ENCODE measurements around the gene CPD.
"Not testable (repeated sequence)": the region's sequence is repeated elsewhere in the genome, so short reads cannot be mapped to it uniquely, and the experiment has no call there.

CPD gene

DNA sequence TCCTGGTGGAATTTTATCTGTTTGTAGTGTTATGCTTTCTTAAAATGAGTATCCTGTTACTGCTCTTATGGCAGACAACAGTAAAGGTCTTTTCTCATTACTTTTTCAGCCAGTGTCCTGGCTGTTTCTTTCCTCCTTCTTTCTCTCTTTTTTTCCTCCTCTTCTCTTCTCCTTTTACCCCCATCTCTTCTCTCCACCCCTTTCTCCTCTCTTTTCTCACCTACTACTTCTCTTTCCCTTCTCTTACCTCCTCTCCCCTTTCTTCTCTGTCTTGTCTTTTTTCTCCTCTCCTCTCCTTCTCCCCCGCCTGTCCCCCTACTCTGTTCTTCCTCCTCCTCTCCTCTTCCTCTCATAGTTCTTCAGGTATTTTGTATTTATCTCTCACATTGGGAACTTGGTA lies 48.9 kb downstream of the CPD start:
- DNase-seq (ENCODE audit: low read depth in 3 of 3): no peak

DNA sequence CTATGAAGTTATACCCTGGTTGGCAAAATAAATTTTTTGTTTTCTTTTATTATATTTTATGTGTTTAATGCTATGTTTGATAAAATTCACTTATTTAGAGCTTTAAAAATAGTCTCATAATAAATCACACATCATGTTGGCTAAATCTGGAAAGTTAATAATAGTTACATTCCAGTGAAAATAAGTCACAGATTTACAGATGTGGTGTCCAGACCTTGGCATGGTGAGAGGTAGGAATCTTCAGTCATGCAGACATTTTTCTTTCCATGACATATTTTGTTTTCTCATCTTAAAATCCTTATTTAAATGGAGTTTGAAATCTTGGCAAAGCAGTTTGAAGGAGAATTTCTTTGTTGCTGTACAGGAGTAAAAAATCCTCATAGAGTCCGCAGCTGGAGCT lies 50.4 kb downstream of the CPD start:
- no peak for DNase-seq (ENCODE audit: low read depth in 3 of 3)

DNA sequence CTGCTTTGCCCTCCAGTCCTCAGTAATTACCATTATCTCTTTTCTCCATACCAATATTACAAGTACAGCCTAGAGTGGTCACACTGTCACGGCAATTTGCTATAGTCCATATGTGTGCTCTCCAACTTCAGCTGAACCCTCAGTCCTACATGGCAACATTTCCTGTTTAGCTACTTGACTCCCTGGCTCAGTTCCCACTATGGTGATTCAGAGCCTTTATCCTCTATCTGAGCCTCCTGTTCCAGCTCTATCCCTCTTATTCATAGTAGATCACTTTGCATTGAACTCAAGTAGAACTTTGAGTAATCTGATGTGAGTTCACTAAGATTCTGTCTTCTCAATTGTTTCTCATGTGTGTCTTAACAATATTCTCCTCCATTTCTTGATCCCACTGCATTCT lies 54.8 kb downstream of the CPD start:
- DNase-seq (ENCODE audit: low read depth in 3 of 3): no peak

DNA sequence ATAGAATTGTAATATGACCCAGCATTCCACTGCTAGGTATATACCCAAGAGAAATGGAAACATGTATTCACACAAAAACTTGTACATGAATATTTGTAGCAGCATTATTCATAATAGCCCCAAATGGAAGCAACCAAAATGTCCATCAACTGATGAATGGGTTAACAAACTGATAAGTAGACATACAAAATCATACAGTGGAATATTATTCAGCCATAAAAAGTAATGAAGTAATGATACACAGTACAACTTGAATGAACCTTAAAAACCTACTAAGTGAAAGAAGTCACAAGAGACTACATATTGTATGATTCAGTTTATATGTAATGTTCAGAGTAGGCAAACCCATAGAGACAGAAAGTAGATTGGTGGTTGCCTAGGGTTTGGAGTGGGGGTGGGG lies 58.0 kb downstream of the CPD start:
- DNase-seq (ENCODE audit: low read depth in 3 of 3): no peak

DNA sequence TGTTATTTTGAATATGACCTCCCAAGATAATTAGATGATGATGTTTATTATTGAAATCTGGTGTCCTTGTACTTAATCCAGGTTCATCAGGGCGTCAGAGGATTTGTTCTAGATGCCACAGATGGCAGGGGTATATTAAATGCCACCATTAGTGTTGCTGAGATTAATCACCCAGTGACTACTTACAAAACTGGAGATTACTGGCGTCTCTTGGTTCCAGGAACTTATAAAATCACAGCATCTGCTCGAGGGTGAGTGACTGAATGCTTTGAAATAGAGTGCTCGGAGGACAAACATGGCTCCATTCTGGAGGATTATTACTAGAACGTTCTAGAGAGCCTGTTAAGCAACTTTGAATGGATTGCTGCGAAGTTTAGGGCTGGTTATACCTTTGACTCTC lies 65.0 kb downstream of the CPD start:
- no peak for DNase-seq (ENCODE audit: low read depth in 3 of 3)

DNA sequence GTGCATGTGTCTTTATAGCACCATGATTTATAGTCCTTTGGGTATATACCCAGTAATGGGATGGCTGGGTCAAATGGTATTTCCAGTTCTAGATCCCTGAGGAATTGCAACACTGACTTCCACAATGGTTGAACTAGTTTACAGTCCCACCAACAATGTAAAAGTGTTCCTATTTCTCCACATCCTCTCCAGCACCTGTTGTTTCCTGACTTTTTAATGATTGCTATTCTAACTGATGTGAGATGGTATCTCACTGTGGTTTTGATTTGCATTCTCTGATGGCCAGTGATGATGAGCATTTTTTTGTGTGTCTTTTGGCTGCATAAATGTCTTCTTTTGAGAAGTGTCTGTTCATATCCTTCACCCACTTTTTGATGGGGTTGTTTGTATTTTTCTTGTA lies 67.9 kb downstream of the CPD start:
- DNase-seq (ENCODE audit: low read depth in 3 of 3): not testable (repeated sequence)

DNA sequence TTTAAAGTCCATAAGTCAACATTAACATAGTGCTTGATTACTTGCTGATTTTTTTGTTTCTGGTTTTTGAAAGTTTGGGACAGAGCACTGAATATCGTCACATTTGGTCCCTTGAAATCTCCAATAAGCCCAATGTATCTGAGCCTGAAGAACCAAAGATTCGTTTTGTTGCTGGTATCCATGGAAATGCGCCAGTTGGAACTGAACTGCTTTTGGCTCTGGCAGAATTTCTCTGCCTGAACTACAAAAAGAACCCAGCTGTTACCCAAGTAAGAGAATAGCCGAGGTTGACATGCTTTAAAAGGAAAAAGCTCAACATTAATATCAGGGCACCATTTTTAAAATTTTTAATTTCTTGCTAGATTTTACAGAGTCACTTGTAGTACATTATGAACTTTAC lies 70.8 kb downstream of the CPD start:
- DNase-seq (ENCODE audit: low read depth in 3 of 3): no peak

DNA sequence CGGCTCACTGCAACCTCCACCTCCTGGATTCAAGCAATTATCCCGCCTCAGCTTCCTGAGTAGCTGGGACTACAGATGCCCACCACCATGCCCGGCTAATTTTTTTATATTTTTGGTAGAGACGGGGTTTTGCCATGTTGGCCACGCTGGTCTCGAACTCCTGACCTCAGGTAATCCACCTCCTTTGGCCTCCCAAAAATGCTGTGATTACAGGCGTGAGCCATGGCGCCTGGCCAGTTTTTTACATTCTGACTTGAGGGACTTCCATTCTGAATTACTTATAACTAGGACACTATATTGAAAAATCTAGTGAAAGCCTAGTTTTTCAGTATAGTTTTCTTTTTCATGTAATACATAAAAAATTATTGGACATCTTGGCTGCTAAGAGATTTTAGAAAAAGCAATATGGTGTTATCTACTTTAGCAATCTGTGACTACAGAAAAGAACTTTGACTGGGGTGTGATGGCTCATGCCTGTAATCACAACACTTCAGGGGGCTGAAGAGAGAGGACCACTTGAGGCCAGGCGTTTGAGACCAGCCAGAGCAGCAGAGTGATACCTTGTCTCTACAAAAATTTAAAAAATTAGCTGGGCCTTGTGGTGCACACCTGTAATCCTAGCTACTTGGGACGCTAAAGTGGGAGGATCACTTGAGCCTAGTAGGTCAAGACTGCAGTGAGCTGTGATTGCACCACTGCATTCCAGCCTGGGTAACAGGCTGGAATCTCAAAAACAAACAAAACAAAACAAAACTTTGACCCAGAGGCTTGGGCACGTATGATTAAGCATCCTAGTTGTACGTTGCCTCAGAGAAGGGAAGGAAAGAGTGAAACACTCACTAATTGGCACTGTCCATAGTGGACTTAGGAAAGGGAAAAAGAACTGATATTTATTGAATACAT lies 71.6 kb downstream of the CPD start:
- no peak for DNase-seq (ENCODE audit: low read depth in 3 of 3)

DNA sequence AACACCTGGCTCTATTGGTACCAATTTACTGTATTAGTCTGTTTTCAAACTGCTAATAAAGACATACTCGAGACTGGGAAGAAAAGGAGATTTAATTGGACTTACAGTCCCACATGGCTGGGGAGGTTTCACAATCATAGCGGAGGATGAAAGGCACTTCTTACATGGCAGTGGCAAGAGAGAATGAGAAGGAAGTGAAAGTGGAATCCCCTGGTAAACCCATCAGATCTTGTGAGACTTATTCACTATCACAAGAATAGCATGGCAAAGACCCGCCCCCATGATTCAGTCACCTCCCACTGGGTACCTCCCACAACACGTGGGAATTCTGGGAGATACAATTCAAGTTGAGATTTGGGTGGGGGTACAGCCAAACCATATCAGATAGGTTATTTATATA lies 75.9 kb downstream of the CPD start:
- DNase-seq (ENCODE audit: low read depth in 3 of 3): no peak

DNA sequence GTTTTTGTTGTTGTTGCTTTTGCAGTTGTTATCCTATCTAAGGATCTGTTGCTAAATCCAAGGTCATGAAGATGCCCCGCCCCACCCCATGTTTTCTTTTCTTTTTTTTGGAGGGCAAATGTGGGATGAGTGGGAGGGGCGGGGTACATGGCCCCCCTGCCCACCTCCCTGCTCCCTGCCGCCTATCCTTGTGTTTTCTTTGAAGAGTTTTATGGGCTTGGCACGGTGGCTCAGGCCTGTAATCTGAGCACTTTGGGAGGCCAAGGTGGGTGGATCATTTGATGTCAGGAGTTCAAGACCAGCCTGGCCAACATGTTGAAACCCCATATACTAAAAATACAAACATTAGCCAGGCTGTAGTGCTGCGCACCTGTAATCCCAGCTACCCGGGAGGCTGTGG lies 79.6 kb downstream of the CPD start:
- DNase-seq (ENCODE audit: low read depth in 3 of 3): no peak

DNA sequence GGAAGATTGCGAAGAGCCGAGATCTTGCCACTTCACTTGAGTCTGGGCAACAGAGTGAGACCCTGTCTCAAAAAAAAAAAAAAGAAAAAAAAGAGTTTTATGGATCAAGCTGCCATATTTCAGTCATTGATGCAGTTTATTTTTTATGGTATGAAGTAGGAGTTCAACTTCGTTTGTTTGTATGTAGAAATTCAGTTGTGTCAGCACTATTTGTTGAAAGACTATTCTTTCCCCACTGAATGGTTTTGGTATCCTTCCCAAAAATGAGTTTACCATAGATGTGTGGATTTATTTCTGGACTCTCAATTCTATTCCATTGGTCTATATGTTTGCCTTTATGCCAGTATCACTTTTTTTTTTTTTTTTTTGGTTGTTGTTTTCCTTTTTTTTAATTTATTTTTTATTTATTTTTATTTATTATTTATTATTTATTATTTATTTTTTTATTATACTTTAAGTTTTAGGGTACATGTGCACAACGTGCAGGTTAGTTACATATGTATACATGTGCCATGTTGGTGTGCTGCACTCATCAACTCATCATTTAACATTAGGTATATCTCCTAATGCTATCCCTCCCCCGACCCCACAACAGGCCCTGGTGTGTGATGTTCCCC lies 80.2 kb downstream of the CPD start:
- DNase-seq (ENCODE audit: low read depth in 3 of 3): not testable (repeated sequence)

DNA sequence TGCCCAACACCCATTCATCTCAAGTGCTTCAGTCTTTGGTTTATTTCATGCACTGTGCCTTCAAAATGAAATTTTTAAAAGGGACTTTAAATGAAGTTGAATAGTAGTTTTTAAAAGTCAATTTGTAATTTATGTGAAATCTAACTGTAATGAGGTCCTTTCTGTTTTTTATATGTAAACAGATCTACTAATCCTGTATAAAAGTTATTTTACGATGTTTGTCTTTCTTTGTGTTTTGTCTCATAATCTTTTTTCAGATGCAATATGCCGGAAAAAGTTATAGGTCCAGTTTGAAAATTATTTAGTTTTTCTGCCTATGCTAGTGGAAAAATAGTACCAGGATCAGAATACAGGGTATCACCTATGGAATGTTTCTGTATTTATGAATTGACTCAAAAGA lies 89.7 kb downstream of the CPD start:
- no peak for DNase-seq (ENCODE audit: low read depth in 3 of 3)

DNA sequence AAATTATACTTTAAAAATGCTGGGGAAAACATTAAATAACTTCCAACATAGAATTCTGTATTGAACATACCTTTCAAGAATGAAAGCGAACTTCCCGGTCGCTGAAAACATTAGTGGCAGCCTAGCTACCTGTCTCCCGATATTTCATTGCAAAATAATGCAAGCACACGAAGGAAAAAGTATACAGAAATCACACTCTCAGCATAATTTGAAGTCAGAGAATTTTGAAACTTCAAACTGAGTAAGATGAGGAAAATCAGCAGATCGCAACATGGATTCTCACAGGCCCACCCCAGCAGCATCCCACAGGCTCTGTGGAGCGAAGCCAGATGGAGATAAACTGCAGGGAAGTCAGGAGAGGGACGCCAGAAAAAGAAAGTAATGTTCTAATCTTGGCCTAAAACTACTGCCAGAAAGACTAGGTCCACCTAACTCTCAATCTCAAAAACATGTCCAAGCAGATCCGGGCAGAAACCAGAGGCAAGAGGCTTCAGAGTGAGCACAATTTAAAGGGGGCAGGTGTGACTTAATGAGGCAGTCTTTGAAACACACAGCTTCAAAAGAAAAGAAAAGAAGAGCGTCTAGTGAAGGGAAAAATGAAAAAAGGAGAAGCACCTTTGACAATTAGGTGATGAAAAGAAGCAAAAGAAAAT lies 93.6 kb downstream of the CPD start:
- no peak for DNase-seq (ENCODE audit: low read depth in 3 of 3)

DNA sequence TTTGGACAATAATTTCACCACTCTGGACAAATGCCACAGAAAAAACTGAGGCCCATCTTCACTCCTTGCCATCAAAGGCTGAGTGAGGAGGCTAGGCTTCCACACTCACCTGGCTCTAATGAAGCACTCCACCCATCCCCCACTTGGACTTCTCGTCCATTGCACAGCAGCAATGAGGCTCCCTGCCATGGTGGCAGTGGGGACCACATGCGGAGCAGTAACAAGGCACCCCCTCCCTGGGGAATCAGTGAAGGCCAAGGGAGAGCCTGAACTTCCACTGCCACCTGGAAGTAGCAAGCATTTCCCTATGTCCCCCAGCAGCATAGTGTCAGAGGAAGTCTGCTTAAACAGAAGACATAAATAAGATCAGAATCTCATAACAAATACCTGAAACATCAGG lies 96.5 kb downstream of the CPD start:
- no peak for DNase-seq (ENCODE audit: low read depth in 3 of 3)

DNA sequence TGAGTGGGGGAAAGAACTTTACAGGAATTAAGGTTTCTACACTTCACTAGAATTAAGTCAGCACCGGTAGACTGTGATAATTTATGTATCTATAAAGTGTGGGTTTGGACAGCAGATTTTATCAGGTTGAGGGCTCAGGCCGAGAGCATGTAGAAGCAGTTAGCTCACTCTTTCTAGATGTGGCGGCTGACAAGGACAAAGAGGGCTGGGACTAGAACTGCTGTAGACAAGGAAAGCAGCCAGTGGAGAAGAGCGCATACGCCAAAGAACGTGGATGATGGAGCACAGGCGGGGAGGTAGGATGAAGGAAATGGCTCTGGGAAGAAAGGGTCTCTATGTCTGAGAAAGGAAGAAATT lies 98.0 kb downstream of the CPD start:
- DNase-seq (ENCODE audit: low read depth in 3 of 3): no peak

DNA sequence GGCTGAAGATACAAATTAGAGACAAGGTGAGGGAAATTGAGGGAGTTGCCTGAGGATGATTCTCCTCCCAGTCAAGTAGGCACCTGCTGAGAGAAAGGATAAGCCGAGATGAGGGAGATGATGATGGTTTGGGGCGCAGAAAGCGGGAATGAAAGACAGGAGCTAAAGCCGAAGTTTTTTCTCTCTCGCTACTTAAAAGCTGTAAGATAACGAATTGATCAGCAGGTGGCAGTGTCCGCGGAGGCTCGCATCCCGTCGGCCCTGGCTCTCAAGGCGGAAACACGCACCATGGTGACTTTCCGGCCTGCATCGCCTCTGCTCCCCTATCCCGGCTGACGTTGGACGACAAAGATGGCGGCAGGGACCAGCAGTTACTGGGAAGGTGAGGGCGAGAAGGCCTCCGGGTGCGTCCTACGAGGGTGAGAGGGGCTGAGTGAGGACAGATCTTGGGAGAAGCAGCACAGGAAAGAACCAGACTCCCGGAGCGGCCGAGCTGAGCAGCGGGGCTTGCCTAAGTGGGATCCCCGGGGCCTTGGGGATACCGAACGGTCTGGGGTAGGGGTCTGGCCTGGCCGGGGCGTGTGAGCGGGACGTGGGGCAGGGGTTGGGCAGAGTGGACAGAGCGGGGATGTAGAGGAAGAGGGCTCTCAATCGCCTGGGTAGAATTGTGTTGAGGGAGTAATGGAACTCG lies 98.5 kb downstream of the CPD start, which contains the start of gene GOSR1:
Gene GOSR1 (plus strand): TSS at position 326 of the 691 bp plus-strand sequence. CDS start 26 bp downstream, at position 352.
- DNase-seq (ENCODE audit: low read depth in 3 of 3): peak; percentile 84 to 89 (median 85)

DNA sequence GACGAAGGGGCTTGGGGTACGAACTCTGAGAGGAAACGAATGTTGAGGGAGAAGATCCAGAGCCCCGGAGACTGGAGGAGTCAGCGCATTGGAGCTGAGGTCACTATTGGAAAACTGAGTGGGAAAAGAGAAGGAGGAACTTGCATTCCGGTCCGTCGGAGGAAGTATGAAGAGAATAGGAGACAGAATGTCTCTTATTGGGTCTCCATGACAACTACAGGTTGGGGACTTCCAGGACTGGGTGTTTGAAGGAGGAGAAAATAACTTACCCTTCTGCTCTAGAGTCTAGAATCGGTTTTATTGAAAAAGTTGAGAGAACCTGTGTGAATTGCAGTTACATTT lies 99.0 kb downstream of the CPD start:
- peak in 1 of 3 donors; percentile 4 for DNase-seq (ENCODE audit: low read depth in 3 of 3)

DNA sequence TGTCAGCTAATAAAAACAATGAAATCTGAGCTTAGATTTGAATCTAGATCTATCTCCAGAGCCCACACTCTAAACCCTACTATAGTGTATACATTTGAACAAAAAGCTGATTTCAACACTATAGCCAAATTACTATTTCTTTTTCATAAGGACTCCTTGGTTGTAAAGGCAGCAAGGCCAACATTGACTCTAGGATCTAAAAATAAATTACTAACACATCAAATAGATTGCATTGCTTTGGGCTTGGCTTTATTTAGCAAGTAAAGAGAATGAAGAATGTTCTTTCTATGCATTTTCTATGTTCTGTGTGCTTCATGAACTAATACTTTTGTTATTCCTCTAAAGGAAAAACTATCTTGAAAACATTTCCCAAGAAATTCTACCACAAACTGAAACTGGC lies 103.8 kb downstream of the CPD start:
- DNase-seq (ENCODE audit: low read depth in 3 of 3): no peak

DNA sequence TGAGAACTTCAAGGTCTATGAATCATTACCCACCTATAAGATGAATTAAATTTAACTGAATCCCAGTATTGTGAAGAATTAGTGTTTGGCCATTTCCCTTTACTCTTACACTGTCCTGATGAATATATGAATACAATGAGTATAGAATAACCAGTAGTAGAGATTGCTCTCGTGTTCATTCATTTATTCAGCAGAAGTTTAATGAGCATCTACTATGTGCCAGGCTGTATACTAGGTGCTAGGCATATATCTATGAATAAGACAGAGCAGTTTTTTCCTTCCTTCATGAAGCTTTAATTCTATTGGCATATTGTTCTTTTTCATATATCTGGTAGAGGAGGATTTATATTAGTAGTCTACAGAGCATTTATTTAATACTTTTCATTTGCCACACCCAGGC lies 104.4 kb downstream of the CPD start:
- DNase-seq (ENCODE audit: low read depth in 3 of 3): no peak

DNA sequence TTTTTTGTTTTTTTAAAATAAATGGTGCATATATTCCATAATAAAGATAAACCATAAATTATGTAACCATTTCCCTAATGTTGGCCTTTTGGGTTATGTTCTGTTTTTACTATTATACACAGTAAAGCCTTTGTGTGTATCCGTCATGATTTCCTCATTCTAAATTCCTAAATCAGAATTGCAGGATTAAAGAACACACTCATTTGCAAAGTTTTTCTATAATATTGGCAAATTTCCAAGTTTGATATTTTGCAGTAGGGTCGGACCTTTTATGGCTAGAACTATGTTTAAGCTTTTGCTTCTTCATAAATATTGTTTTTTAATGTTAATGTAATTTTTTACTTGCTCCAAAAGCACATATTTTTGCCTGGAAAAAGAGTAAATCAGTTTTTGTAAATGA lies 115.1 kb downstream of the CPD start:
- no peak for DNase-seq (ENCODE audit: low read depth in 3 of 3)

DNA sequence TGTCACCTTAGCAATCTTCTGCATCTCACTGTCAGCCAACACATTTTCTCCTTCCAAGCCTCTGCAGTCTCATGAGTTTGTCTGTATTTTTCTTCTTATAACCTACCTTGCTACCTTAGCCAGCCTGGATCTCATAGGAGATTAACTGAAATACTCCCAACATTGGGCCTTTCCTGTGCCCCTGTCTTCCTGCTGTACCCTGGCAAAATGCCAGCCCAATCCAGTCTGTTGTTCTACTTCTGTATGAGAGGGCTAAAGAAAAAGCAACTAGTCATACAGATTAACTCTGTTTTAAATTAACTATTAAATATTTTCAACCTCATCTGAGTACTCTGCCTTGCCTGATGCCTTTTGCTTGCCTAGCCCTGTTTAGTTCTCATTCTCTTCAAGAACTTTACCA lies 116.9 kb downstream of the CPD start:
- no peak for DNase-seq (ENCODE audit: low read depth in 3 of 3)

DNA sequence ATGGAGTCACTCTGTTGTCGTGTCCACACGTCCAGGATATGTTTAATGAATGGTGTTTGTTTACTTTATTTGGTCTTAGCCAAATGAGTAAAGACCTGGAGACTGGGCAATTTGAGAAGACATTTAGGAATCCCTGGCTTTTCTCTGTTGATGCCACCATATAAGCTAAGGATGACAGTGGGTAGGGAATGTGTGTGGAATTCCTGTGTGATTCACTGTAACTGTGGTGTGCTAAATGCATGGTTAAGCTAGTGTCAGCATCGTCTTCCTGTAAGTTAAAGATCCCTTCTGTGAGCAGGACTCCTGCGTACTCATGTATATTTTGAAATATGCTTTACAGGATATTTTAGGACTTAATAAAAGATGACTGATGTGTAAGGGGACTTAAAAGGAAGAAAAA lies 124.8 kb downstream of the CPD start:
- DNase-seq (ENCODE audit: low read depth in 3 of 3): no peak
